Peyer's patch (tissue), 4 donors: ENCODE results near the gene SLC26A11. TPM values are rescaled to one million over a fixed set of nuclear protein-coding genes. Genes with fewer than 3 reads are reported as not detected.

ENCODE experiments used
- DNase-seq, 3 donors: peaks; one replicate each; pipeline ENCODE4 v3.0.0-alpha.2; 2017 to 2019
- H3K27ac ChIP-seq, 4 donors: fragments of 200-600 bp; sonication (generic); one replicate each; pipeline ENCODE4 v1.5.1; 2016 to 2019
- H3K27me3 ChIP-seq, 2 donors: fragments of 200-600 bp; sonication (generic); one replicate each; pipeline ENCODE4 v1.5.1; 2019
- H3K36me3 ChIP-seq, 3 donors: fragments of 200-600 bp; sonication (generic); one replicate each; pipeline ENCODE4 v1.5.1; 2016 to 2019
- H3K4me1 ChIP-seq, 4 donors: fragments of 200-600 bp; sonication (generic); one replicate each; pipeline ENCODE4 v1.5.1; 2016 to 2019
- H3K4me3 ChIP-seq, 4 donors: fragments of 200-600 bp; sonication (generic); 1 replicate in 3 of 4; 2 replicates in 1 of 4; pipeline ENCODE4 v1.5.1; 2016 to 2019; ENCODE audit warnings: mild to moderate bottlenecking in 1 of 4
- H3K9me3 ChIP-seq, 4 donors: fragments of 200-600 bp; sonication (generic); one replicate each; pipeline ENCODE4 v1.5.1; 2016 to 2019; ENCODE audit warnings: mild to moderate bottlenecking in 1 of 4
- POLR2A ChIP-seq, 2 donors: fragments of 450-650 bp; IDR thresholded peaks; one replicate each; pipeline ENCODE4 v1.5.1; 2017; ENCODE audit warnings: antibody characterized with exemption in 2 of 2, mild to moderate bottlenecking in 2 of 2, moderate library complexity in 2 of 2
- total RNA-seq, 4 donors: library from RNA; depleted of rRNA; stranded (reverse); fragments of >200 nt; gene quantifications; one replicate each; pipeline ENCODE4 v1.1.0, GENCODE V29; 2016
- TF ChIP-seq, protein P1 (sequence below), 6 experiments: fragments of 450-650 bp in 4 of 6; fragments of 200-600 bp in 2 of 6; sonication (generic) in 1 of 6; IDR thresholded peaks; one replicate each; pipeline ENCODE4 v1.5.1; 2017 to 2019; ENCODE audit warnings: antibody characterized with exemption in 6 of 6, mild to moderate bottlenecking in 3 of 6, moderate library complexity in 1 of 6

Gene SLC26A11
- total RNA-seq, 4 donors from 2014 or later: 28.1 to 42.9 (median 33.1) TPM

- Histone ChIP-seq H3K27me3 (no peaks in the 10 kb centered on the region), H3K36me3 (peaks cover 0 to 33% (median 0%) of the 10 kb centered on the region in 3 donors), H3K27ac (peak overlapping the region in 3 of 4 donors; percentile 22 to 100 (median 100)), H3K4me3 (peak overlapping the region in 2 of 4 donors; percentile 14 to 25), H3K9me3 (no peaks in the 10 kb centered on the region), H3K4me1 (peaks cover 3 to 37% (median 20%) of the 10 kb centered on the region in 4 donors)
- peak in 2 of 3 donors; percentile 51 to 74 for DNase-seq
- TF ChIP-seq POLR2A (IDR thresholded peaks at IDR 0.05): no peak
- TF ChIP-seq, protein P1, sequence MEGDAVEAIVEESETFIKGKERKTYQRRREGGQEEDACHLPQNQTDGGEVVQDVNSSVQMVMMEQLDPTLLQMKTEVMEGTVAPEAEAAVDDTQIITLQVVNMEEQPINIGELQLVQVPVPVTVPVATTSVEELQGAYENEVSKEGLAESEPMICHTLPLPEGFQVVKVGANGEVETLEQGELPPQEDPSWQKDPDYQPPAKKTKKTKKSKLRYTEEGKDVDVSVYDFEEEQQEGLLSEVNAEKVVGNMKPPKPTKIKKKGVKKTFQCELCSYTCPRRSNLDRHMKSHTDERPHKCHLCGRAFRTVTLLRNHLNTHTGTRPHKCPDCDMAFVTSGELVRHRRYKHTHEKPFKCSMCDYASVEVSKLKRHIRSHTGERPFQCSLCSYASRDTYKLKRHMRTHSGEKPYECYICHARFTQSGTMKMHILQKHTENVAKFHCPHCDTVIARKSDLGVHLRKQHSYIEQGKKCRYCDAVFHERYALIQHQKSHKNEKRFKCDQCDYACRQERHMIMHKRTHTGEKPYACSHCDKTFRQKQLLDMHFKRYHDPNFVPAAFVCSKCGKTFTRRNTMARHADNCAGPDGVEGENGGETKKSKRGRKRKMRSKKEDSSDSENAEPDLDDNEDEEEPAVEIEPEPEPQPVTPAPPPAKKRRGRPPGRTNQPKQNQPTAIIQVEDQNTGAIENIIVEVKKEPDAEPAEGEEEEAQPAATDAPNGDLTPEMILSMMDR (IDR thresholded peaks at IDR 0.05): no peak
Observed at GRCh38 chr17:80265205-80266068, 45.2 kb downstream of the SLC26A11 start.

GRCh38 chr17:80267391-80267790 lies 47.2 kb downstream of the SLC26A11 start:
- Histone ChIP-seq H3K27me3 (no peaks in the 10 kb centered on the region), H3K9me3 (no peaks in the 10 kb centered on the region), H3K4me1 (peaks cover 3 to 28% (median 17%) of the 10 kb centered on the region in 4 donors), H3K27ac (no peak overlapping the region), H3K4me3 (no peak overlapping the region), H3K36me3 (peaks cover 0 to 34% (median 0%) of the 10 kb centered on the region in 3 donors)
- no peak for DNase-seq
- TF ChIP-seq, protein P1 (IDR thresholded peaks at IDR 0.05): no peak
- no peak for TF ChIP-seq POLR2A (IDR thresholded peaks at IDR 0.05)

DNA sequence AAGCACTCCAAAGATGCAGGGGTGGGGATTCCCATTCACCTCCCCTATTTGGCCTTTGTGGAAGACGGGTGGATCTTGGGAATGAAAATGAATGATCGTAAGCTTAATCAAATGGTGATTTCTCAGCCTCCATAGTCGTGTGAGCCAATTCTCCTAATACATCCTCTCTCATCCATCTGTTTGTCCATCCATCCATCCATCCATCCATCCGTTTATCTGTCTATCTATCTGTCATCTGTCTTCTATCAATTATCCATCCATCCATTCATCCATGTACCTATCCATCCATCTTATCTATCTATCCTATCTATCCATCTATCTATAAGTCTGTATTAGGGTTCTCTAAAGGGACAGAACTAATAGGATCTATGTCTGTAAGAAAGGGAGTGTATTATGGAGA lies 48.2 kb downstream of the SLC26A11 start:
- no peak for DNase-seq
- Histone ChIP-seq H3K27ac (no peak overlapping the region), H3K36me3 (peaks cover 0 to 38% (median 0%) of the 10 kb centered on the region in 3 donors), H3K27me3 (no peaks in the 10 kb centered on the region), H3K4me1 (peaks cover 0 to 18% (median 10%) of the 10 kb centered on the region in 4 donors), H3K4me3 (no peak overlapping the region), H3K9me3 (no peaks in the 10 kb centered on the region)
- TF ChIP-seq, protein P1 (IDR thresholded peaks at IDR 0.05): no peak
- TF ChIP-seq POLR2A (IDR thresholded peaks at IDR 0.05): no peak

DNA sequence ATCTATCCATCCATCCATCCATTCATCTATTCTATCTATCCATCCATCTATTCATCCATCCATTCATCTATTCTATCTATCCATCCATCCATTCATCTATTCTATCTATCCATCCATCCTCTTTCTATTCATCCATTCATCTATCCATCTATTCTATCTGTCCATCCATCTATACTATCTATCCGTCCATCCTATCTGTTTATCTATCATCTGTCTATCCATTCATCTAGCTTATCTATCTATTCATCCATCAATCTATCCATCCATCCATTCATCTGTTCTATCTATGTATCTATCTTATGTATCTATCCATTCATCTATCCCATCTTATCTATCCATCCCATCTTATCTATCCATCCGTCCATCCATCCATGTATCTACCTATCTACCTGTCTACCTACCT lies 49.2 kb downstream of the SLC26A11 start:
- no peak overlapping the region for H3K27ac ChIP-seq
- peaks cover 0 to 47% (median 0%) of the 10 kb centered on the region in 3 donors for H3K36me3 ChIP-seq
- no peak for DNase-seq
- H3K9me3 ChIP-seq: no peaks in the 10 kb centered on the region
- no peaks in the 10 kb centered on the region for H3K27me3 ChIP-seq
- TF ChIP-seq POLR2A (IDR thresholded peaks at IDR 0.05): no peak
- TF ChIP-seq, protein P1 (IDR thresholded peaks at IDR 0.05): no peak
- no peak overlapping the region for H3K4me3 ChIP-seq
- H3K4me1 ChIP-seq: peaks cover 0 to 15% (median 5%) of the 10 kb centered on the region in 4 donors

DNA sequence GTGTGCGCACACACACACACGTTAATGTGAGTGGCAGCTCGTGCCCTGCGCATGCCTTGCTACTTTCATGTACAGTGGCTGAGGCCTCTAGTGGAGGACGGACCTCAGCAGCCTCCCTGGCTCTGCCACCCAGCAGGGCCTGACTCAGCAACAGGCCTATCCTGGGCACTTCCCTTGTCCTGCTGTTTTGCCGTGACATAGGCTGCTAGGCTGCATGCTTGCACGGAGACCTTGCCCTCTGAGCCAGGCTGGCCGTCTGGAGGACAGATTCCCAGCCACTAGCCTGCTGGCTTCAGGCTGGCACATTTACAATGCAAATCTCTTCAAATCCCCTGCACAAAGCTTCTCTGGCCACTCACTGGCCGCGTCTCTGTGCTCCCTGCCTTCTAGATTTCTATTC lies 49.9 kb downstream of the SLC26A11 start:
- Histone ChIP-seq H3K36me3 (peaks cover 0 to 47% (median 0%) of the 10 kb centered on the region in 3 donors), H3K27ac (no peak overlapping the region)

More for the DNA sequence above, 49.9 kb downstream of the SLC26A11 start:
- Histone ChIP-seq H3K4me3 (no peak overlapping the region), H3K9me3 (no peaks in the 10 kb centered on the region), H3K27me3 (no peaks in the 10 kb centered on the region), H3K4me1 (peaks cover 0 to 10% (median 1%) of the 10 kb centered on the region in 4 donors)
- TF ChIP-seq, protein P1 (IDR thresholded peaks at IDR 0.05): no peak
- TF ChIP-seq POLR2A (IDR thresholded peaks at IDR 0.05): no peak
- DNase-seq: no peak
